H9 (cell line): ENCODE data around the gene CCL25. TPM values are rescaled to one million over a fixed set of nuclear protein-coding genes. Genes with fewer than 3 reads are reported as not detected.

Experiments
- DNase-seq: peaks from one replicate; pipeline ENCODE4 v3.0.0-alpha.2; 2017
- H2AFZ ChIP-seq: one replicate; pipeline ENCODE4 v1.6.1; 2013; ENCODE audit warnings: mild to moderate bottlenecking, low read length, control low read depth, moderate library complexity
- H2AK5ac ChIP-seq: 2 replicates; pipeline ENCODE4 v1.6.1; 2013; ENCODE audit warnings: low read length, control low read depth, mixed read lengths; ENCODE audit not compliant: insufficient read length
- H2BK120ac ChIP-seq: one replicate; pipeline ENCODE4 v1.6.1; 2013; ENCODE audit warnings: low read depth, mild to moderate bottlenecking, low read length, control low read depth, inconsistent platforms; ENCODE audit not compliant: poor library complexity, severe bottlenecking
- H2BK12ac ChIP-seq: 2 replicates; pipeline ENCODE4 v1.6.1; 2013; ENCODE audit warnings: low read length, control low read depth, mixed read lengths, low read depth; ENCODE audit not compliant: insufficient read length
- H2BK15ac ChIP-seq: 2 replicates; pipeline ENCODE4 v1.6.1; 2013; ENCODE audit warnings: low read depth, low read length, control low read depth
- H2BK20ac ChIP-seq: one replicate; pipeline ENCODE4 v1.6.1; 2013; ENCODE audit warnings: low read depth, mild to moderate bottlenecking, low read length, control low read depth, inconsistent platforms; ENCODE audit not compliant: poor library complexity, severe bottlenecking
- H2BK5ac ChIP-seq: 2 replicates; pipeline ENCODE4 v1.6.1; 2013; ENCODE audit warnings: low read length, control low read depth, mixed read lengths; ENCODE audit not compliant: insufficient read length
- H3K14ac ChIP-seq: 2 replicates; pipeline ENCODE4 v1.6.1; 2013; ENCODE audit warnings: low read length, control low read depth; ENCODE audit not compliant: insufficient read depth
- H3K18ac ChIP-seq: 2 replicates; pipeline ENCODE4 v1.6.1; 2013; ENCODE audit warnings: low read depth, mild to moderate bottlenecking, mixed read lengths, low read length, control low read depth; ENCODE audit not compliant: insufficient read length
- H3K23ac ChIP-seq: 2 replicates; pipeline ENCODE4 v1.6.1; 2013; ENCODE audit warnings: low read length, control low read depth, mixed read lengths, low read depth; ENCODE audit not compliant: insufficient read length
- H3K23me2 ChIP-seq: 2 replicates; pipeline ENCODE4 v1.6.1; 2013; ENCODE audit warnings: low read depth, mild to moderate bottlenecking, mixed read lengths, low read length, control low read depth; ENCODE audit not compliant: insufficient read length, poor library complexity, severe bottlenecking
- H3K27ac ChIP-seq: 2 replicates; pipeline ENCODE4 v1.5.1; 2013; ENCODE audit warnings: low read length, control low read depth, mixed read lengths, low read depth; ENCODE audit not compliant: insufficient read length
- H3K27me3 ChIP-seq: 2 replicates; pipeline ENCODE4 v1.6.1; 2013; ENCODE audit warnings: low read length, control low read depth, inconsistent platforms; ENCODE audit not compliant: insufficient read depth
- H3K4ac ChIP-seq: 2 replicates; pipeline ENCODE4 v1.6.1; 2013; ENCODE audit warnings: low read depth, mild to moderate bottlenecking, control low read depth, inconsistent platforms, low read length, moderate library complexity
- H3K4me1 ChIP-seq: 2 replicates; pipeline ENCODE4 v1.6.1; 2013; ENCODE audit warnings: low read length, control low read depth, inconsistent platforms; ENCODE audit not compliant: insufficient read depth
- H3K4me2 ChIP-seq: 2 replicates; pipeline ENCODE4 v1.6.1; 2013; ENCODE audit warnings: low read length, control low read depth, mixed read lengths; ENCODE audit not compliant: insufficient read length, insufficient read depth
- H3K56ac ChIP-seq: 2 replicates; pipeline ENCODE4 v1.6.1; 2013; ENCODE audit warnings: low read depth, mild to moderate bottlenecking, mixed read lengths, low read length, control low read depth; ENCODE audit not compliant: insufficient read length
- H3K79me1 ChIP-seq: 2 replicates; pipeline ENCODE4 v1.6.1; 2013; ENCODE audit warnings: low read depth, mild to moderate bottlenecking, moderate library complexity, low read length, control low read depth, inconsistent platforms; ENCODE audit not compliant: insufficient read depth, poor library complexity, severe bottlenecking
- H3K79me2 ChIP-seq: 2 replicates; pipeline ENCODE4 v1.6.1; 2013; ENCODE audit warnings: low read length, control low read depth, inconsistent platforms; ENCODE audit not compliant: insufficient read depth
- H3K9ac ChIP-seq: 2 replicates; pipeline ENCODE4 v1.6.1; 2013; ENCODE audit warnings: low read length, control low read depth, mixed read lengths; ENCODE audit not compliant: insufficient read length; ENCODE audit errors: extremely low read depth
- H3K9me3 ChIP-seq: one replicate; pipeline ENCODE4 v1.6.1; 2013; ENCODE audit warnings: low read depth, low read length, inconsistent platforms; ENCODE audit not compliant: control insufficient read depth
- H3T11ph ChIP-seq: one replicate; pipeline ENCODE4 v1.6.1; 2013; ENCODE audit warnings: mild to moderate bottlenecking, low read length, control low read depth, inconsistent platforms
- H4K20me1 ChIP-seq: one replicate; pipeline ENCODE4 v1.6.1; 2013; ENCODE audit not compliant: control insufficient read depth, insufficient read length, insufficient read depth
- H4K5ac ChIP-seq: 2 replicates; pipeline ENCODE4 v1.6.1; 2013; ENCODE audit warnings: low read depth, mild to moderate bottlenecking, mixed read lengths, low read length, control low read depth; ENCODE audit not compliant: insufficient read length
- H4K8ac ChIP-seq: replicated peaks from 2 replicates; pipeline ENCODE4 v1.6.1; 2013; ENCODE audit warnings: low read length, control low read depth, mixed read lengths, low read depth; ENCODE audit not compliant: insufficient read length
- H4K91ac ChIP-seq: 2 replicates; pipeline ENCODE4 v1.6.1; 2013; ENCODE audit warnings: low read depth, mild to moderate bottlenecking, moderate library complexity, mixed read lengths, low read length, control low read depth; ENCODE audit not compliant: insufficient read length
- H3K27ac Mint-ChIP-seq, 3 experiments: 2 replicates in 2 of 3; 3 replicates in 1 of 3; pipeline ENCODE4 v1.8.0; 2020 to 2021; ENCODE audit warnings: mixed read lengths in 3 of 3, mild to moderate bottlenecking in 1 of 3, moderate library complexity in 1 of 3
- H3K27me3 Mint-ChIP-seq: 2 replicates; pipeline ENCODE4 v1.8.0; 2021; ENCODE audit warnings: low read depth, mild to moderate bottlenecking, moderate library complexity, mixed read lengths
- H3K36me3 Mint-ChIP-seq, 3 experiments: 2 replicates in 2 of 3; 3 replicates in 1 of 3; pipeline ENCODE4 v1.8.0; 2020 to 2021; ENCODE audit warnings: low read depth in 3 of 3, mixed read lengths in 3 of 3; ENCODE audit not compliant: insufficient read depth in 1 of 3
- H3K4me1 Mint-ChIP-seq, 2 experiments: 2 replicates each; pipeline ENCODE4 v1.8.0; 2020; ENCODE audit warnings: mixed read lengths in 2 of 2
- H3K4me3 Mint-ChIP-seq, 2 experiments: 2 replicates in 1 of 2; 3 replicates in 1 of 2; pipeline ENCODE4 v1.8.0; 2020 to 2021; ENCODE audit warnings: mild to moderate bottlenecking in 2 of 2, mixed read lengths in 2 of 2, moderate library complexity in 1 of 2
- H3K9me3 Mint-ChIP-seq, 2 experiments: 2 replicates in 1 of 2; 3 replicates in 1 of 2; pipeline ENCODE4 v1.8.0; 2020; ENCODE audit warnings: mild to moderate bottlenecking in 2 of 2, mixed read lengths in 2 of 2, moderate library complexity in 1 of 2
- CTCF ChIP-seq: fragments of 200-600 bp; sonication (generic); conservative IDR thresholded peaks from 3 replicates; pipeline ENCODE4 v1.8.0; 2021; ENCODE audit warnings: antibody characterized with exemption, mild to moderate bottlenecking
- WGBS: extraction: QIAGEN DNeasy Blood & Tissue Kit; methylation state at CpG from one replicate; pipeline ENCODE4 v1.1.7; 2013; ENCODE audit warnings: missing lambda C conversion rate, low lambda C conversion rate, mixed read lengths; ENCODE audit not compliant: insufficient read length; ENCODE audit errors: extremely low coverage; 5-methylcytosine and 5-hydroxymethylcytosine counted together
- total RNA-seq: library from RNA; stranded (reverse); gene quantifications from 2 replicates; pipeline ENCODE4 v1.2.1, GENCODE V29; 2021

The CCL25 gene
- total RNA-seq, 1 experiment from 2014 or later = not detected

- Histone ChIP-seq H4K91ac (no peak overlapping the region), H2AFZ (no peak overlapping the region), H3K14ac (no peak overlapping the region), H3K9ac (no peak overlapping the region), H3K23ac (no peak overlapping the region), H4K8ac (no peak overlapping the region), H3T11ph (no peak overlapping the region), H4K20me1 (no peaks in the 10 kb centered on the region), H3K4me2 (no peak overlapping the region), H3K79me2 (no peaks in the 10 kb centered on the region), H2BK20ac (no peak overlapping the region), H3K79me1 (no peaks in the 10 kb centered on the region), H3K56ac (no peak overlapping the region), H3K23me2 (no peaks in the 10 kb centered on the region), H2BK15ac (no peak overlapping the region), H3K4me1 (no peaks in the 10 kb centered on the region), H4K5ac (no peak overlapping the region), H3K18ac (no peak overlapping the region), H2BK120ac (no peak overlapping the region), H2BK5ac (no peak overlapping the region), H2BK12ac (no peak overlapping the region), H2AK5ac (no peak overlapping the region), H3K9me3 (no peaks in the 10 kb centered on the region), H3K27me3 (no peaks in the 10 kb centered on the region), H3K4ac (no peak overlapping the region), H3K27ac (no peak overlapping the region)
- no peak for TF ChIP-seq CTCF
- no peak for DNase-seq
- peak overlapping the region; percentile 49 to 91 (median 80); a peak in 5 of 7 replicates for H3K27ac Mint-ChIP-seq
- no CpG with 5 or more reads among the region's 11 CpGs for WGBS
- H3K36me3 Mint-ChIP-seq = peaks cover 11 to 42% (median 14%) of the 10 kb centered on the region in 3 experiments; a peak in 6 of 7 replicates
- H3K4me1 Mint-ChIP-seq = peaks cover 3 to 9% of the 10 kb centered on the region in 2 experiments
- no peaks in the 10 kb centered on the region; the same call in 1 of the 2 replicates for H3K27me3 Mint-ChIP-seq
- no peaks in the 10 kb centered on the region for H3K9me3 Mint-ChIP-seq
- no peak overlapping the region; a peak in 1 of 5 replicates for H3K4me3 Mint-ChIP-seq
Observed at GRCh38 chr19:8081569-8082550, 29.3 kb downstream of the CCL25 start.
